K562 (cell line): ENCODE measurements around the gene TMEM181. TPM values are rescaled to one million over a fixed set of nuclear protein-coding genes. Genes with fewer than 3 reads are reported as not detected.
"Not testable (repeated sequence)": the region's sequence is repeated elsewhere in the genome, so short reads cannot be mapped to it uniquely, and the experiment has no call there.

Experiments
- ATAC-seq: fragments of 200-7000 bp; cut with Tn5 transposase; 3 replicates; pipeline ENCODE4 v1.9.1; 2020; ENCODE audit warnings: moderate library complexity
- BruUV-seq: library from RNA; stranded (reverse); fragments of 400-500 nt; replicated peaks from 2 replicates; lab custom pipeline; 2021; lab: Mats Ljungman, UMichigan
- CTCF ChIA-PET: fragments of 300-600 bp; formaldehyde crosslinking; extraction: SDS; loops from one replicate; lab custom pipeline; 2021; ENCODE audit warnings: low intra/inter-chr PET ratio; lab: Yijun Ruan, JAX
- POLR2A ChIA-PET: fragments of 300-600, 350-650 bp; sonication (Branson Sonifier 250); formaldehyde crosslinking; extraction: SDS; loops from one replicate; lab custom pipeline; 2021; ENCODE audit warnings: antibody characterized with exemption, inconsistent platforms; lab: Yijun Ruan, JAX
- DNase-seq, 4 experiments: peaks; one replicate each; pipeline versions ENCODE4 v3.0.0 to v3.0.0-alpha.2; 2011 to 2018; ENCODE audit warnings: low spot score in 3 of 4, mixed read lengths in 3 of 4; ENCODE audit errors: extremely low read depth in 1 of 4
- FAIRE-seq: peaks from 2 replicates; lab custom pipeline; 2011; peaks lifted over from hg19 to GRCh38; lab: Jason Lieb, UNC
- H2AFZ ChIP-seq: 2 replicates; pipeline ENCODE4 v1.6.0; 2011; ENCODE audit warnings: low read depth, low read length, control low read depth, inconsistent platforms
- H3K27ac ChIP-seq: fragments of 200-600 bp; 3 replicates; pipeline ENCODE4 v1.8.0; 2011; ENCODE audit warnings: low read depth, mild to moderate bottlenecking, control low read depth, inconsistent platforms, low read length, moderate library complexity, mixed read lengths; ENCODE audit errors: extremely low read depth
- H3K27me3 ChIP-seq, 2 experiments: fragments of 300-600 bp in 1 of 2; 2 replicates in 1 of 2; 3 replicates in 1 of 2; pipeline versions ENCODE4 v1.6.0 to v1.8.0; 2011; ENCODE audit warnings: inconsistent platforms in 2 of 2, low read length in 2 of 2, mild to moderate bottlenecking in 1 of 2, mixed read lengths in 1 of 2, moderate library complexity in 1 of 2; ENCODE audit not compliant: control insufficient read depth in 2 of 2, insufficient read depth in 2 of 2
- H3K36me3 ChIP-seq: fragments of 300-600 bp; 3 replicates; pipeline ENCODE4 v1.8.0; 2011; ENCODE audit warnings: mild to moderate bottlenecking, low read length, inconsistent platforms; ENCODE audit not compliant: control insufficient read depth, insufficient read depth
- H3K4me1 ChIP-seq, 2 experiments: fragments of 200-600 bp in 1 of 2; replicated peaks in 1 of 2; 2 replicates in 1 of 2; 3 replicates in 1 of 2; pipeline versions ENCODE4 v1.5.1 to v1.8.0; 2011; ENCODE audit warnings: inconsistent platforms in 2 of 2, low read length in 2 of 2, mild to moderate bottlenecking in 1 of 2, mixed read lengths in 1 of 2, moderate library complexity in 1 of 2; ENCODE audit not compliant: control insufficient read depth in 2 of 2, insufficient read depth in 2 of 2
- H3K4me2 ChIP-seq: 2 replicates; pipeline ENCODE4 v1.6.1; 2011; ENCODE audit warnings: low read length, control low read depth, inconsistent platforms, mixed read lengths; ENCODE audit not compliant: insufficient read depth
- H3K4me3 ChIP-seq: fragments of 200-600 bp; sonication (generic), shearing (Covaris generic); 2 replicates; pipeline ENCODE4 v1.5.1; 2016; ENCODE audit warnings: control low read depth, inconsistent platforms
- H3K79me2 ChIP-seq: fragments of 200-600 bp; 3 replicates; pipeline ENCODE4 v1.8.0; 2011; ENCODE audit warnings: low read length, inconsistent platforms; ENCODE audit not compliant: control insufficient read depth, insufficient read depth
- H3K9ac ChIP-seq, 2 experiments: 2 replicates each; pipeline versions ENCODE4 v1.6.0 to v1.6.1; 2011; ENCODE audit warnings: low read depth in 2 of 2, low read length in 2 of 2, control low read depth in 1 of 2, inconsistent platforms in 1 of 2, mild to moderate bottlenecking in 1 of 2, mixed read lengths in 1 of 2; ENCODE audit not compliant: insufficient read depth in 1 of 2
- H3K9me1 ChIP-seq: one replicate; pipeline ENCODE4 v1.6.0; 2011; ENCODE audit warnings: inconsistent platforms, mild to moderate bottlenecking, low read length, moderate library complexity; ENCODE audit not compliant: control insufficient read depth, insufficient read depth
- H3K9me3 ChIP-seq: replicated peaks from 2 replicates; pipeline ENCODE4 v1.5.1; 2011; ENCODE audit warnings: low read depth, low read length, inconsistent platforms; ENCODE audit not compliant: control insufficient read depth, insufficient read depth
- H4K20me1 ChIP-seq: replicated peaks from 2 replicates; pipeline ENCODE4 v1.6.1; 2011; ENCODE audit warnings: low read length, inconsistent platforms, mixed read lengths; ENCODE audit not compliant: control insufficient read depth, insufficient read depth
- ASH1L ChIP-seq: fragments of 450-650 bp; IDR thresholded peaks from 2 replicates; pipeline ENCODE4 v1.6.1; 2018; ENCODE audit warnings: borderline replicate concordance, mild to moderate bottlenecking, low read depth; ENCODE audit not compliant: partially characterized antibody
- BCOR ChIP-seq: fragments of 450-650 bp; IDR thresholded peaks from 2 replicates; pipeline ENCODE4 v1.6.1; 2016
- C11orf30 ChIP-seq: fragments of 450-650 bp; IDR thresholded peaks from 2 replicates; pipeline ENCODE4 v1.6.1; 2016; ENCODE audit warnings: low read depth, mild to moderate bottlenecking
- DDX20 ChIP-seq: fragments of 450-650 bp; IDR thresholded peaks from 2 replicates; pipeline ENCODE4 v1.6.1; 2016; ENCODE audit warnings: missing genetic modification characterization, low read depth, mild to moderate bottlenecking, missing compliant biosample characterization, moderate library complexity
- KDM1A ChIP-seq, 2 experiments: fragments of 450-650 bp; IDR thresholded peaks; 2 replicates each; pipeline ENCODE4 v1.6.1; 2016; ENCODE audit warnings: mild to moderate bottlenecking in 2 of 2
- NR2C1 ChIP-seq, 2 experiments: fragments of 450-650 bp; IDR thresholded peaks; 2 replicates each; pipeline ENCODE4 v1.6.1; 2017; ENCODE audit warnings: mild to moderate bottlenecking in 2 of 2, antibody characterized with exemption in 1 of 2, inconsistent platforms in 1 of 2, missing compliant biosample characterization in 1 of 2, missing genetic modification characterization in 1 of 2
- U2AF2 ChIP-seq: fragments of 200-400 bp; formaldehyde crosslinking; optimal IDR thresholded peaks from 2 replicates; pipeline ENCODE3; 2017; ENCODE audit warnings: low read depth, mild to moderate bottlenecking, low read length
- ZNF146 ChIP-seq: IDR thresholded peaks from one replicate; pipeline ENCODE4 v1.6.1; 2018; ENCODE audit warnings: missing compliant biosample characterization; ENCODE audit not compliant: unreplicated experiment
- WGBS: fragments of 100-300 bp; shearing (Covaris generic); methylation state at CpG from one replicate; pipeline ENCODE4 v1.1.6; 2016; ENCODE audit warnings: low coverage, mixed read lengths; ENCODE audit not compliant: insufficient coverage; ENCODE audit errors: missing lambda C conversion rate; 5-methylcytosine and 5-hydroxymethylcytosine counted together
- in situ Hi-C: fragments of 300-500 bp; cut with MboI; formaldehyde crosslinking; loops from 4 replicates; pipeline ENCODE4 v1.15.0; 2018; ENCODE audit warnings: inconsistent platforms, mixed read lengths
- intact Hi-C: fragments of 100-400 bp; cut with micrococcal nuclease; formaldehyde crosslinking; loops from 2 replicates; pipeline ENCODE4 v1.14.2; 2022
- polyA plus RNA-seq, 8 experiments: library from polyadenylated mRNA; depleted of rRNA in 4 of 8; stranded (reverse) in 5 of 8; unstranded in 3 of 8; fragments of >200 nt; fragmentation: Nextera tagmentation in 2 of 8; fragmentation: Illumina TruSeq in 1 of 8; extraction: Ambion mirVana in 2 of 8; extraction: Trizol in 1 of 8; gene quantifications; 2 replicates each; pipeline versions ENCODE4 v1.2.1 to v1.2.3, GENCODE V29; 2011 to 2014; ENCODE audit warnings: inconsistent platforms in 1 of 8, missing spikeins in 1 of 8
- total RNA-seq, 7 experiments: library from RNA; depleted of rRNA in 6 of 7; stranded (reverse); fragments of >200 nt in 6 of 7; fragmentation: Illumina TruSeq in 2 of 7; extraction: Trizol in 2 of 7; gene quantifications; 2 replicates each; pipeline versions ENCODE4 v1.2.1 to v1.2.3, GENCODE V29; 2011 to 2021; ENCODE audit warnings: low replicate concordance in 1 of 7

TMEM181 gene
- total and polyA plus RNA-seq, 9 of the 15 experiments (the other 6 are each of a cell fraction or from before 2014, with no cell fraction given): 5.6 to 27.2 (median 19.9) TPM

DNA sequence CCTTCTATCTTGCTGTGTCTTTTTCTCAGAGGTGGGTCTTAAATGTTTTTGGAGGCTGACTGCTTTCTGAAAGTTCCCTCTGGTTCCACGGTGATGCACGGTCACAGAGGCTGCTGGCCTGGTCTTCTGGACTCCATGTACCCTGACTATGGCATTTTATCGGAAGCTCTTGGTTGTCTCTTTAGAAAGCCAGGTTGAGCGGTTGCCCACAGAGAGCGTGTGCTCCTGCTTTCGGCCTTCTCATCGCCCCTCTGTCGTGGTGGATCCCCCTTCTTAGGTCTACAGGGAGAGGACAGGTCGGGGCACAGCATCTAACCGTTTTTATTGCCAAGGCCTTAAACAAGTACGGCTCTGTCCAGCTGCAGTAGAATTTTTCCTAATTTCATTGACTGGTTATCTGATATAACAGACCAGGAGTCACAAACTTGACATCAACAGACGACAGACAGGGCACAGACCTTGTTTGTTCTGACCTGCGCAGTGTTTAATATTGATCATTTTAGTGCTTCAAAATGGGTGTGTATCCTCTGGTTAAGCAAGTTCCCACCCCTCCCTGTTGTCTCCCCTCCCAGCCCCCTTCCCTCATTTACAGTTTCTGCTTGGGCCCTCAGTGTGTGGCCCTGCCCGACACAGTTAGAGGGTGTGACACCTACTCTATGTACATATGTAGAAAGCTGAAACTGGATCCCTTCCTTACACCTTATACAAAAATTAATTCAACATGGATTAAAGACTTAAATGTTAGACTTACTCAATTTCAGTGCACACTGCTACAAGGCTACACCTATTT, 114.6 kb downstream of the TMEM181 start (continued):
- no peak for TF ChIP-seq DDX20 (tag)
- no peak for TF ChIP-seq U2AF2
- TF ChIP-seq C11orf30: no peak
- TF ChIP-seq ASH1L: no peak
- TF ChIP-seq NR2C1 (IDR thresholded peaks at IDR 0.05): no peak
- TF ChIP-seq NR2C1 (tag; IDR thresholded peaks at IDR 0.05): no peak

DNA sequence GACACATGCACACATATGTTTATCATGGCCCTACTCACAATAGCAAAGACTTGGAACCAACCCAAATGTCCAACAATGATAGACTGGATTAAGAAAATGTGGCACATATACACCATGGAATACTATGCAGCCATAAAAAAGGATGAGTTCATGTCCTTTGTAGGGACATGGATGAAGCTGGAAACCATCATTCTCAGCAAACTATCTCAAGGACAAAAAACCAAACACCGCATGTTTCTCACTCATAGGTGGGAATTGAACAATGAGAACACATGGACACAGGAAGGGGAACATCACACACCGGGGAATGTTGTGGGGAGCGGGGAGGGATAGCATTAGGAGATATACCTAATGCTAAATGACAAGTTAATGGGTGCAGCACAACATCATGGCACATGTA, 117.2 kb downstream of the TMEM181 start:
- H3K9me3 ChIP-seq, H3K4me1 ChIP-seq, H3K36me3 ChIP-seq, H2AFZ ChIP-seq, H4K20me1 ChIP-seq, ATAC-seq, POLR2A ChIA-PET, H3K4me3 ChIP-seq, H3K79me2 ChIP-seq, H3K9ac ChIP-seq, DNase-seq, FAIRE-seq, intact Hi-C loops, H3K27ac ChIP-seq, H3K9me1 ChIP-seq, BruUV-seq, H3K4me2 ChIP-seq: not testable (repeated sequence)
- CTCF ChIA-PET: interaction anchor here (0.7 kb wide), 1 partner anchor 200 kb away, joined by 3 read pairs; no protein-coding TSS in a partner anchor
- 2% methylated on average over 3 of the region's 3 CpGs for WGBS
- 0 out of 4 replicates have a peak, but pooled peaks of 1 of the 2 experiments have one; percentile 27 for TF ChIP-seq KDM1A (IDR thresholded peaks at IDR 0.05)
- peak; percentile 61 for TF ChIP-seq ZNF146 (CRISPR knock-in tag)
- TF ChIP-seq BCOR: peak; percentile 67
- in situ Hi-C loops: loop anchor here (25.0 kb wide), 1 partner anchor 435 kb away; no protein-coding TSS in a partner anchor
- H3K27me3 ChIP-seq: peaks cover 28 to 49% of the 10 kb centered on the region in 2 experiments
